Fibroblast of villous mesenchyme (primary cell): Measurements from ENCODE around the gene FGF14. TPM values are rescaled to one million over a fixed set of nuclear protein-coding genes. Genes with fewer than 3 reads are reported as not detected.

Experiments used
- DNase-seq: peaks from one replicate; pipeline ENCODE4 v3.0.0-alpha.2; 2010; ENCODE audit warnings: low read depth
- H3K4me3 ChIP-seq: 2 replicates; pipeline ENCODE4 v1.5.1; 2011; ENCODE audit warnings: low read depth, mild to moderate bottlenecking, low read length
- total RNA-seq: library from RNA; depleted of rRNA; stranded (reverse); fragments of >200 nt; gene quantifications from 2 replicates; pipeline ENCODE4 v1.2.3, GENCODE V29; 2012
- TF ChIP-seq, protein P1 (sequence below): IDR thresholded peaks from 2 replicates; pipeline ENCODE4 v1.5.1; 2012; ENCODE audit warnings: low read depth, mild to moderate bottlenecking, low read length; ENCODE audit not compliant: insufficient read depth

The FGF14 gene
- total RNA-seq, 1 donor, result under 0.01 TPM

DNA sequence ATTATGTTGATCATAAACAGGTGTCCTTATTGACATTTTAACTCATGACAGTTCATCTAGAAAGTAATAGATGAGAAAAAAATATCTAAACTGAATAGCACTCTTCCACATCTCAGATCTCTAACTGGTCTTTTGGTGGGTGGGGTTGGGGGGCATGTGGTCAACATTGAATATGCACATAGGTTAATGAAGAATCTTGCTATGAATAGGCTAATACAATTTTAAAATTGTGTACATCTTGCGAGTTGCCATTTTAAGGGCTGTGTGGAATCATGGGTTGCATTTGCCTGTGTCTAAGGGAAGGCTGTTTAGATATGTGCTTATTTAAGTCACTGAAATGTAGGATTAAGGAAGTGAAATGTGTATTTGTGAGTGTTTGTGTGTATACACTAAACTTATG is 603.4 kb downstream of the FGF14 start:
- no peak for DNase-seq
- H3K4me3 ChIP-seq, result no peak overlapping the region
- TF ChIP-seq, protein P1, sequence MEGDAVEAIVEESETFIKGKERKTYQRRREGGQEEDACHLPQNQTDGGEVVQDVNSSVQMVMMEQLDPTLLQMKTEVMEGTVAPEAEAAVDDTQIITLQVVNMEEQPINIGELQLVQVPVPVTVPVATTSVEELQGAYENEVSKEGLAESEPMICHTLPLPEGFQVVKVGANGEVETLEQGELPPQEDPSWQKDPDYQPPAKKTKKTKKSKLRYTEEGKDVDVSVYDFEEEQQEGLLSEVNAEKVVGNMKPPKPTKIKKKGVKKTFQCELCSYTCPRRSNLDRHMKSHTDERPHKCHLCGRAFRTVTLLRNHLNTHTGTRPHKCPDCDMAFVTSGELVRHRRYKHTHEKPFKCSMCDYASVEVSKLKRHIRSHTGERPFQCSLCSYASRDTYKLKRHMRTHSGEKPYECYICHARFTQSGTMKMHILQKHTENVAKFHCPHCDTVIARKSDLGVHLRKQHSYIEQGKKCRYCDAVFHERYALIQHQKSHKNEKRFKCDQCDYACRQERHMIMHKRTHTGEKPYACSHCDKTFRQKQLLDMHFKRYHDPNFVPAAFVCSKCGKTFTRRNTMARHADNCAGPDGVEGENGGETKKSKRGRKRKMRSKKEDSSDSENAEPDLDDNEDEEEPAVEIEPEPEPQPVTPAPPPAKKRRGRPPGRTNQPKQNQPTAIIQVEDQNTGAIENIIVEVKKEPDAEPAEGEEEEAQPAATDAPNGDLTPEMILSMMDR, result no peak

GRCh38 chr13:101795460-101795859 is 606.4 kb downstream of the FGF14 start:
- TF ChIP-seq, protein P1, result no peak
- no peak overlapping the region for H3K4me3 ChIP-seq
- no peak for DNase-seq

GRCh38 chr13:101795025-101795424 is 606.8 kb downstream of the FGF14 start:
- H3K4me3 ChIP-seq, result no peak overlapping the region
- TF ChIP-seq, protein P1, result no peak
- no peak for DNase-seq

- TF ChIP-seq, protein P1, result no peak
- no peak overlapping the region for H3K4me3 ChIP-seq
- DNase-seq, result no peak
Observed at GRCh38 chr13:101792189-101792588, 609.7 kb downstream of the FGF14 start.

GRCh38 chr13:101785858-101786257 is 616.0 kb downstream of the FGF14 start:
- H3K4me3 ChIP-seq, result no peak overlapping the region

DNA sequence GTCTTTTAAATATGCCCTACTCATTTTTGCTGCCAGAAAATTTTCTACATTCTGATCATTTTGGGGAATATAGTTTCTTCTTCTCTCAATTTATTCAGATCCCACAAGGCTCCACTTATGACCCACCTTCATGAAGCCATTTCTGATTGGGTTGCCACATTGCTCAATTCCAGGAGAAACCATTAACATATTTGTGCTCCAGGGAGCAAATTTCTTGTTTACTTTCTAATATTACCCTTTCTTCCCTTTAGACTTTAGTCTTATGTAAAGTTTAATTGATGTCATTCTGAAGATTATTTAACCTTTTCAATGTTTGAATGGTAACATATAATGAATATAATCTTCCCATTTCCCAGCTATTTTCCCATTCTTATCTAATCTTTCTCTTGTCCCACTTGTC is 617.5 kb downstream of the FGF14 start:
- TF ChIP-seq, protein P1, result no peak
- H3K4me3 ChIP-seq, result no peak overlapping the region
- DNase-seq, result no peak

More at GRCh38 chr13:101785858-101786257, 616.0 kb downstream of the FGF14 start:
- peak; percentile 19 for DNase-seq
- TF ChIP-seq, protein P1, result peak; percentile 37

DNA sequence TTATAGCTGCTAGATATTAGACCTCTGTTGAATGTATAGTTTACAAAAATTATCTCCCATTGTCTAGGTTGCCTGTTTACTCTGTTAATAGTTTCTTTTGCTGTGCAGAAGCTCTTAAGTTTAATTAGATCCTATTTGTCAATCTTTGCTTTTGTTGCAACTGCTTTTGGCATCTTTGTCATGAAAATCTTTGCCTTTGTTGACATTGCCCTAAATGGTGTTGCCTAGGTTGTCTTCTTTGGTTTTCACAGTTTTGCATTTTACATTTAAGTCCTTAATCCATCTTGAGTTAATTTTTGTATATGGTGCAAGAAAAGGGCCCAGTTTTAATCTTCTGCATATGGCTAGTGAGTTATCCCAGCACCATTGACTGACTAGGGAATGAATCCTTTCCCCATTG is 618.3 kb downstream of the FGF14 start:
- TF ChIP-seq, protein P1, result no peak
- no peak overlapping the region for H3K4me3 ChIP-seq
- no peak for DNase-seq
